ENCODE data around the gene MAP7D3. TPM values are rescaled to one million over a fixed set of nuclear protein-coding genes. Genes with fewer than 3 reads are reported as not detected.

MAP7D3 gene
- total and polyA plus RNA-seq, 7 donors, result 0.92 to 21.0 (median 11.3) TPM

GRCh38 chrX:136210243-136210642, 41.0 kb downstream of the MAP7D3 start:
- no peak for TF ChIP-seq CTCF (IDR thresholded peaks at IDR 0.05)
- TF ChIP-seq POLR2A (IDR thresholded peaks at IDR 0.05), result no peak
- TF ChIP-seq POLR2AphosphoS5 (IDR thresholded peaks at IDR 0.05), result no peak
- TF ChIP-seq EP300 (IDR thresholded peaks at IDR 0.05), result no peak
- 48 to 75% methylated on average over 7 of the region's 7 CpGs for WGBS, 2 donors
- no peak overlapping the region for H3K4me3 ChIP-seq
- no peak for DNase-seq
- intact Hi-C loops (cut with DNase I), result loop anchor here (2.0 kb wide), 1 partner anchor 41 kb away; no protein-coding TSS in a partner anchor
- peaks cover 0 to 53% (median 45%) of the 10 kb centered on the region in 4 donors for H3K4me1 ChIP-seq
- H3K36me3 ChIP-seq, result peaks cover 0 to 31% (median 14%) of the 10 kb centered on the region in 4 donors
- H3K27me3 ChIP-seq, result no peaks in the 10 kb centered on the region
- H3K27ac ChIP-seq, result peak overlapping the region; percentile 78 to 99 (median 95)
- H3K9me3 ChIP-seq, result no peaks in the 10 kb centered on the region

- 65 to 69% methylated on average over 9 of the region's 9 CpGs for WGBS, 2 donors
- no peaks in the 10 kb centered on the region for H3K9me3 ChIP-seq
- DNase-seq, result no peak
- TF ChIP-seq CTCF (IDR thresholded peaks at IDR 0.05), result no peak
- no peak for TF ChIP-seq POLR2AphosphoS5 (IDR thresholded peaks at IDR 0.05)
- TF ChIP-seq EP300 (IDR thresholded peaks at IDR 0.05), result no peak
- no peak for TF ChIP-seq POLR2A (IDR thresholded peaks at IDR 0.05)
- H3K27ac ChIP-seq, result peak overlapping the region; percentile 78 to 99 (median 95)
- peaks cover 0 to 31% (median 14%) of the 10 kb centered on the region in 4 donors for H3K36me3 ChIP-seq
- H3K4me3 ChIP-seq, result no peak overlapping the region
- no peaks in the 10 kb centered on the region for H3K27me3 ChIP-seq
- intact Hi-C loops (cut with DNase I), result loop anchor here (2.0 kb wide), 2 partner anchors 41 to 181 kb away; no protein-coding TSS in a partner anchor
- H3K4me1 ChIP-seq, result peaks cover 0 to 56% (median 48%) of the 10 kb centered on the region in 4 donors
Observed at GRCh38 chrX:136209751-136210150, 41.4 kb downstream of the MAP7D3 start.

GRCh38 chrX:136209016-136209738, 42.0 kb downstream of the MAP7D3 start:
- Histone ChIP-seq H3K36me3 (peaks cover 0 to 31% (median 14%) of the 10 kb centered on the region in 4 donors), H3K27ac (peak overlapping the region; percentile 78 to 99 (median 95)), H3K4me3 (no peak overlapping the region), H3K27me3 (no peaks in the 10 kb centered on the region), H3K9me3 (no peaks in the 10 kb centered on the region), H3K4me1 (peaks cover 0 to 56% (median 48%) of the 10 kb centered on the region in 4 donors)
- 33 to 56% methylated on average over 28 of the region's 28 CpGs for WGBS, 2 donors
- peak; percentile 45 to 62 (median 52) for TF ChIP-seq CTCF (IDR thresholded peaks at IDR 0.05)
- TF ChIP-seq EP300 (IDR thresholded peaks at IDR 0.05), result no peak
- peak in 3 of 4 donors; percentile 28 to 47 (median 47) for TF ChIP-seq POLR2AphosphoS5 (IDR thresholded peaks at IDR 0.05)
- intact Hi-C loops (cut with DNase I), result loop anchor here (2.0 kb wide), 1 partner anchor 180 kb away; no protein-coding TSS in a partner anchor
- DNase-seq, result peak; percentile 84

- Histone ChIP-seq H3K36me3 (peaks cover 0 to 31% (median 14%) of the 10 kb centered on the region in 4 donors), H3K27me3 (no peaks in the 10 kb centered on the region), H3K4me3 (peak overlapping the region in 1 of 4 donors; percentile 2), H3K27ac (peak overlapping the region; percentile 78 to 99 (median 95)), H3K9me3 (no peaks in the 10 kb centered on the region), H3K4me1 (peaks cover 0 to 70% (median 50%) of the 10 kb centered on the region in 4 donors)
- 87 to 88% methylated on average over 4 of the region's 4 CpGs for WGBS, 2 donors
- peak in 1 of 4 donors; percentile 32 for TF ChIP-seq POLR2AphosphoS5 (IDR thresholded peaks at IDR 0.05)
- TF ChIP-seq CTCF (IDR thresholded peaks at IDR 0.05), result no peak
- DNase-seq, result no peak
- intact Hi-C loops (cut with DNase I), result no loop called here
Observed at GRCh38 chrX:136207546-136207945, 43.7 kb downstream of the MAP7D3 start.

Measured in sigmoid colon (tissue), 7 donors.